Measurements from ENCODE around the gene CD70.
"Not testable (repeated sequence)": the region's sequence is repeated elsewhere in the genome, so short reads cannot be mapped to it uniquely, and the experiment has no call there.

DNA sequence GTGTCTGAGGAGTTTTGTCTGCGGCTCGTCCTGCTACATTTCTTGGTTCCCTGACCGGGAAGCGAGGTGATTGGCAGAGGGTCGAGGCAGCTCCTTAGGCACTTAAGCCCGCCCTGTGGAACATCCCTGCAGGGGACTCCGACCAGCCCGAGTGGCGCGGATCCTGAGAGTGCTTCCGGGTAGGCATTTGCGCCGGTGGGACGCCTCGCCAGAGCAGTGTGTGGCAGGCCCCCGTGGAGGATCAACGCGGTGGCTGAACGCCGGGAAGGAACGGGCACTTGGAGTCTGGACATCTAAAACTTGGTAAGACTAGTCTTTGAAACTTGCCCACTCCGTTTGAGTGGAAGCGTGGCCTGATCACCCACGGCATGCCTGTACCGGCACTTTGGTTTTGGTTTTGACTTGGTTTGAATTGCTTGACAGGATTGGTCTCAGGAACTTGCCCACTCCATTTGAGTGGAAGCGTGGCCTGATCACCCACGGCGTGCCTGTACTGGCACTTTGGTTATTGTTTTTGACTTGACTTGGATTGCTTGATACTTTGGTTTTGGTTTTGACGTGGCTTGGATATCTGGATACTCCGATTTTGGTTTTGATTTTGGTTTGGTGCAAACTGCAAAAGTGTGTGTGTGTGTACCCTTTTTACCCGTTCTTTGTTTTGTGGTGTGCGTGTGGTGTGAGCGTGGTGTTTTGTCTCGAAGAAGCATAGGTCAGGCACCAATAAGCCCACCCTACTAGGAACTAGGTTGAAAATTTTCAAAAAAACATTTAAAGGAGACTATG is 6.7 kb upstream of the CD70 start:
- not testable (repeated sequence) for TF ChIP-seq POLR2AphosphoS5 (IDR thresholded peaks at IDR 0.05; ENCODE audit: insufficient read depth, low read depth, low read length); CTCF (IDR thresholded peaks at IDR 0.05; ENCODE audit: extremely low read depth in 1 of 2, insufficient read depth in 1 of 2, low read depth in 1 of 2, low read length in 2 of 2); EZH2 (IDR thresholded peaks at IDR 0.05; ENCODE audit: borderline replicate concordance, low read depth, low read length, severe bottlenecking)
